GM19328 (cell line): ENCODE measurements around the gene CEMP1.

Experiments used
- ATAC-seq: cut with Tn5 transposase; IDR thresholded peaks from one replicate; pipeline ENCODE4 v1.9.1; 2021; ENCODE audit warnings: mild to moderate bottlenecking, moderate library complexity; ENCODE audit not compliant: unreplicated experiment

Gene CEMP1

DNA sequence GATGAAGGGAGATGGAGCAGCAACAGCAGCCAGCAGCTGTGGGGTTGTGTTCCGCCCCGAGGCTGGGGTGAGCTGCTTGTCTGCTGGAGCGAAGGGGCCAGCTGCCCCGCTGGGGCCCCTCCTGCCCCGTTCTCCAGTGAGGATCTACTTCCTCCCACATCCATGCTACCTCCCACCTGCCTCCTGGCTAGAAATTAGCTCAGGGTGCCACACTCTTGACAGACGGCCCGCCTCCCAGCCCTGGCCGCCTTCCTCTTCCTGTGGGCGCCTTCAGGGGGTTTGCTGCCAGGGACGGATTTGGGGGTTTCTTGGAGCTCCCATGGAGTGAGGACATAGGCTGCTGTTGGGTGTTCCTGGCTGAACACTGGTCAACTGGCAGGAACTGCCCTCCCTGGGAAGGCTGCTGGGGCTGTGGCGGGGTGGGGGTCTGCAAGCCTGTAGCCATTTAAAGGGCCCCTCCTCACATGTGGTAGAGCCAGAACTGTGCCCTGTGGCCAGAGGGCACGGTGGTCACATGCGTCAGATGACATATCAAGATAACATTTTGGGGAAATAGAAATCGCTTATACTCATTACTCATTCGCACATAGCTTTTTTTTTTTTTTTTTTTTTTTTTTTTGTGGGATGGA is 43.2 kb downstream of the CEMP1 start:
- ATAC-seq, result no peak

DNA sequence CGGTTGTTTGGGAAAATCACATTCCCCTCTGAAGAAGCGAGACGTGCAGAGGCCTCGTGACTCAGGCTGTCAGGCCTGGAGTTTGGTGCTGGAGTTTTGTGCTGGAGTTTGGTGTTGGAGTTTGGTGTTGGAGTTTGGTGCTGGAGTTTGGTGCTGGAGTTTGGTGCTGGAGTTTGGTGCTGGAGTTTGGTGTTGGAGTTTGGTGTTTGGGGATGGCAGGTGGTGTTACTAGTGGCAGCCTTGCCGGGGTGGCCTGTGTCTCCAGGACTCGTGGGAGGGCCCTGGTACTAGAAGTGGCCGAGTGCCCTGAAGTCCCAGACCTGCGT is 43.7 kb downstream of the CEMP1 start:
- no peak for ATAC-seq

DNA sequence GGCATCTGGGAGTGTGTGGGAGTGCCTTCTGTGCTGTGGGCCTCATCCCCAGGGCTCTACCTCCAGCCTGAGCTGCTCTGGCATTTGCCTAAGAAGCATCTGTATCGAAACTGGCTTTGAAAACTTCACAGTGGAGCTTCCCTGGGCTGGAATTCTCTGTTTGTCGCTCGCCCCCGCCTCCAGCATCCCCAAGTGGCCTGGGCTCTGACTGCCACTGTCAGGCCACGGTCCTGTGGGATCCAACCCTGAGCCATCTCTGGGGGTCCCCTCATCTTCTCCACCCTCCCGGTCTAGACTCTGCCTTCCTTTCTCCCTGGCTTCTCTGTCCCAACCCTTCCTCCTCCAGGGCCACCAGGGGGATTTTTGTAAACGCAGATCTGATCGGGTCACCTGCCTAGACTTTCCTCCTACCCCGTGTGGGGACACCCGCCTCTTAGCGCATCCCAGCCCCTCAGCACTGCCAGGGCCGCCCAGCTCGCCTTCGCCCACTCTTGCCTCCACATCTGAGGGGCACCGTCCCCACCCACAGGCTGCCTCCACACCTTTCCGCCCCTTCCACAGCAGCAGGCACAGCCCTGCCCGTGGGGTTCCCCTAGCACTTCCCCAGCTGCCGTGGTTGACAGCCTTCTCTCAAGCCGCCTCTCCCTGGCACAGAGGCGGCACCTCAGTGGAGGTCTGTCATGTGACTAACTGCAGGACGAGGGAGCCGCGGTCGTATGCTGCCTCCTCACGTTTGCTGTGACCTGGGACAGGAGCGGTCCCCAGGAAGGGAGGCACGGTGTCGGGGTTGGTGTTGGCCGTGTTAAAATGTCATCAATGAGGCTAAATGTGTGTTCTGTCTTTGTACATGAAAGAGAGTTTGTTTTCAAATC is 44.3 kb downstream of the CEMP1 start:
- no peak for ATAC-seq

DNA sequence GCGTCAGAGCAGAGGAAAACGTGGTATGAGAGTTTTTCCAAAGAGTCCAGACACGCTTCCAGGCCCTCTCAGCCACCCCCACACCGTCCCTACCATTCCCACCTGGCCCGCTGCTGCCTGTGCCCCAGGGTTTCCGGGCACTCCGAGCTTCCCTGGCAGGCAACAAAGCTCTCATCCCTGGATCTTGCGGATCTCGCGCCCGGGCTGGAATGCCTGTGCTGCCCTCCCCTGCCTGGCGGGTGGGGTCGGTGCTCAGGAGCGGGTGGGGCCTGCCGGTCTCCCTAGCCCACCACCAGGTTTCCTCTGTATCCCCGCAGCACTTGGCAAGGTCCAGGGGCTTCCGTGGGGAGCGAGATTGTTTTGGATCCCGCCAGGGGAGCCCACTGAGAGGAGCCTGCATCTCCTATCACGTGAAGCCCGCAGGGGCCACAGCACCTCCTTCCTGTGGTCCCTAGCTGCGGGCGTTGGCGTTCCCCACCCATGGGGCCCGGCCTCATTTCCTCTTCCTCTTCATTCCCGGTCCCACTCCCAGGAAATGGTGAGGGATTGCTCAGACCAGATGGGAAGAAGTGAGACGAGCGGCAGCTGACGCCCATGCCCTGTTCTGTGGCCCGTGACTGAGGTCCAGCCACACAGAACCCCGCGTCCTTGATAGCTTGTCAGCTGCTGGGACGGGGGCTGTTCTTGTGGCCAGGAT is 45.2 kb downstream of the CEMP1 start:
- ATAC-seq, result no peak

DNA sequence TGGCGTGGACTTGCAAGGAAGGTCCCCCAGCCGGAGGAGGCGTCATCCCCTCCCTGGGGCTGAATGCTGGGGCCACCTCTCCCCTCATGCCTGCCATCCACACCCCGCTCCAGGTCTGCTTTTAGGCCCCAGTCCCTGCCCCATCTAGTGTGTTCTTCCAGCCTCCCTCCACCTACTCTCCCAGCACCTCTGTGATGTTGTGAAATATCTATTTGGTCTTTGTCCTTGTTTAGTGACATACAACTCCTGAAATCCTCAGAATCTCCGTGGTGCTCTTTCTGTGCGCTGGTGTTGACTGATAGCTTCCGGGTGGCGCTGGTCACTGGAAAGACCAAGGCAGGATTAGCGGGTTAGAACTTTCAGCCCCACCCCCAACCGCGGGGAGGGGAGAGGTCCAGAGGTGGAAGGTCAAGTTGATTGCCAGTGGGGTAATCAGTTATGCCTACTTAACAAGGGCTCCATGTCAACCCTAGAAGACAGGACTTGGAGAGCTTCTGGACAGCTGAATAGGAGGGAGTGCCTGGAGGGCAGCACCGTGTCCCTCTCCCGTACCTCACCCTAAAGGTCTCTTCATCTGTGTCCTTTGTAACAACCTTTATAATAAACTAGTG is 46.2 kb downstream of the CEMP1 start:
- ATAC-seq, result no peak

DNA sequence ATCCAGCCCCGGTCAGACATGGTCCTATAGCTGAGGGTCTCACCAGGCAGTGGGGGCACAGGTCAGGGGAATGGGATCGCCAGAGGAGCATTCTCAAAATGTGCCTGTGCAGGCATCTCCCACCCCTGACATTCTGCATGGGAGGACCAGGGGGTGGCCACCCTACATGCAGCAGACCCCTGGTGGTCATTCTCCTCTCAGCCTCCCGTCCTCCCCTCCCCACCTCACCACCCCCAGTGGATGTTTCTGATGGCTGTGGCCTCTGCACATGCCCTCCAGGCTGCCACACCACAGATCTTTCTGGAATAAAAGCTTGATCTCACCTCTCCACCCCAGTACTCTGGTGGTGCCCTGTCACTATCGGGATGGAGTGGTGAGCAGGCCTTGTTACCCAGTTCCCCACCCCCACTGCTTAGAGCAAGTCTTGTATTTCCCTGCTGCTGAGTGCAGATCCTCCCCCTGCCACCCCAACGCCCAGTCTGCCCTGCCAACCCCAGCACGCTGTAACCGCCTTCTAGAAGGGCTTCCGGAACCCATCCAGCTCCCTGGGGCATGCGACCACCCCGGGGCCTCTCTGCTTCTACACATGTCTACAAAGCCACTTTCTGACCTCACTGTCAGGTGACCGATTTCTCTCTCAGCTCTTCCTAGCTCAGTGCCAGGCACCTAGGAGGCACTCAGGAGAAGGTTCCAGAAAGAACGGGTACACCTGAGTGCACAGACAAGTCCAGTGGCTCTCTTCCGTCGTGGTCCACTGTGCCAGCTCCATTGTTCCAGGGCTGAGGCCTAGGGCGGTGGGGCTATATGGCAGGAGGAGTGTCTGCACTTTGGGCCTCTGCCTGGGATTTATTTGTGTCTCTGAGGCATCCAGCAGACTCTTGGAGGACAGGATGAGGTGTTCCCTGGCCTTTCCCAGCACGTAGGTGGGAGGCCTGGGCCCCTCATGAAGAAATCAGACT is 47.0 kb downstream of the CEMP1 start:
- no peak for ATAC-seq

DNA sequence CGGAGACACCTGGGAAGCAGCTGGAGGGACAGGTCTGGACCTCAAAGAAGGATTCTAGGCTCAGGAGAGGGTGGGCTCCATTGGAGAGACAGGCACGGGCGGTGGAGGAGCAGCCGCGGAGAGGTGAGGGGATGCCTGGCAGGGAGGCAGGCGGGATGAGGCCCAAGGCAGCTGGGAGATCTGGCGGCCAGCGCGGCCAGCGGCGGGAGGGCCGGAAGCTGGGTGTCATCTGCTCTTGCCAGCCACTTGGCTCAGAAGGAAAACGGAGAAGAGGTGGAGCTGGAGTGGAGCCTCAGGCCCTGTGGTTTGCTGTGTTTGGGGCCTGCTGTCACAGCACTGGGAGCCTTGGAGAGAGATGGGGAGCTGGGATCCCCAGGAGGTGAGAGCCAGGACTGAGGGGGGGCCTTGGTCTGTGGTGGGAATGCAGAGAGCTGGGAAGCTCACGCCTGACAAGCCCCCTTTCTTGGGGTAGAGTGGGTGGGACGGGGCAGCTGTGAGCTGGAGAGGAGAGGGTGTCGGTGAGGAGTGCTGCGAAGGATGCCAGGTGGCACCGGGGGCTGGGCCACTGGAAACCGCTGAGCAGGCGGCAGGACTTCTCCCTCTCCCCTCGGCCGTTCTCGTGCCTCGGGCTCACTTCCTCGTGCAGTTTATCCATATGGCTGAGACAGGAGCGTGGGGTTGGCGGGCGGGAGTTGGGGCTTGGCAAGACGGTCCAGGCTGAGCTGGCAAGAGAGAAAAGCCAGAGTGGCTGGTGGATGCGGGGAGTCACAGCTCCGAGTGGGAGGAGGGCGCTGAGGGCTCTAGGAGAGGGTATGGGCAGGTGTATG is 48.3 kb downstream of the CEMP1 start:
- no peak for ATAC-seq

DNA sequence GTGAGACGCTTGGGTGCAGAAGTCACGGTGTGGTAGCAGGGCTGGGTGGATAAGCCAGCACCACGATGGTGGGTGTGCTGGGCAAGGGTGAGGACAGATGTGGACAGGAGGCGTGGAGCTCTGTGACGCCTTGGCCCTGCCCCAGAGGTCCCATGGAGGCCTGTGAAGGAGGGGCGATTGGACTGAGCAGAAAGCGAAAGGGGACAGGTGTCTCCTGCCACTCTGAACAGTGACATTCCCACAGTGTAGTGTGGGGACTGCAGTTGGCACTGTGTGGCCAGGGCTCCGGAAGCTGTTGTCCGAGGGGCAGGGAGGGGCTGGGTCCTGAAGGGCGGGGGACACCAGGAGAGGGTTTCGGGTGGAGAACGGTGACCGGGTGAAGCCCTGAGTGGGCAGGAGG is 49.0 kb downstream of the CEMP1 start:
- no peak for ATAC-seq

DNA sequence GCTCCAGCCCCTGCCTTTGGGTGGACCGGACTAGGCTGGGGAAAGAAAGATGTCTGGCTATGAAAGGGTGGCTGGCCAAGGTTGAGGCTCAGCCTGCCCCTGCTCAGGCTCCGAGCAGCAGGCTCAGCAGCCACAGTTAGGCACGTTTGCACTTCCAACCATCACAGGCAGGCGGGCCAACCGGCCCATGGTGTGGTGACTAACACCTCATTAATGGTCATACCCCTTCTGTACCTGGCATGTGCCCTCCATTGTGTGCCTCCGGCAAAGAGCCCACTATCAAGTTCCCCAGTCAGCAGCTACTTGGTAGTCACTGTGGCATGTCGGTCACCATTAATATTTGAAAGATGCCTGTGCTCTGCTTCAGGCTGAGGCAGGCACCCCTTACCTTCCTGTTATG is 49.5 kb downstream of the CEMP1 start:
- ATAC-seq, result no peak

DNA sequence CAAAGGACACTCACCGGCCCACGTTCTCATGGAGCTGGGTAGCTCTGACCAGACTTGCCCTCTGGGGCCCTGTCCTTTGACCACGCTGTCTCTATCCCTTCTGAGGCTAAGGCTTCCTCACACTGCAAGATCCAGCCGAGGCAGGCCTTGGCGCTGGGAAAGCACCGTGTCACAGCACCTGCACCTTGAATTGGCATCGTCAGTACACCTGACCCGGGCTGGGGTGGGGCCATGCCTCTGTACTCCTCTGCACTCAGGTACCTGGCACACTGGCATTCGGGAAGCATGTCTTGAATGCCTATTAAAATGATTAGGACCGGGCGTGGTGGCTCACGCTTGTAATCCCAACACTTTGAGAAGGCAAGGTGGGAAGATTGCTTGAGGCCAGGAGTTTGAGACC is 50.3 kb downstream of the CEMP1 start:
- ATAC-seq, result no peak
